HepG2 (cell line): ENCODE measurements around the gene NCOA7. TPM values are rescaled to one million over a fixed set of nuclear protein-coding genes. Genes with fewer than 3 reads are reported as not detected.

Experiments used
- BCL6 ChIP-seq: IDR thresholded peaks from 2 replicates; pipeline ENCODE4 v1.6.1; 2016; ENCODE audit warnings: missing genetic modification reagents, missing compliant biosample characterization
- DPF2 ChIP-seq: sonication (generic); formaldehyde crosslinking; IDR thresholded peaks from 2 replicates; pipeline ENCODE4 v1.4.0; 2020; ENCODE audit warnings: mild to moderate bottlenecking, low read depth, missing genetic modification reagents, borderline replicate concordance
- ETV5 ChIP-seq: IDR thresholded peaks from 2 replicates; pipeline ENCODE4 v1.6.1; 2018; ENCODE audit warnings: missing biosample characterization, missing genetic modification reagents, inconsistent platforms, borderline replicate concordance
- FOXP1 ChIP-seq, 2 experiments: fragments of 450-650 bp in 1 of 2; IDR thresholded peaks; 2 replicates each; pipeline ENCODE4 v1.6.1; 2017 to 2018; ENCODE audit warnings: antibody characterized with exemption in 1 of 2
- HES4 ChIP-seq: sonication (generic); formaldehyde crosslinking; IDR thresholded peaks from 2 replicates; pipeline ENCODE4 v1.9.0; 2021; ENCODE audit warnings: mild to moderate bottlenecking, missing genetic modification reagents, borderline replicate concordance
- KDM5B ChIP-seq: sonication (generic); formaldehyde crosslinking; IDR thresholded peaks from 2 replicates; pipeline ENCODE4 v1.4.0; 2020; ENCODE audit warnings: missing genetic modification reagents, mild to moderate bottlenecking, borderline replicate concordance
- KLF6 ChIP-seq: IDR thresholded peaks from 2 replicates; pipeline ENCODE4 v1.8.0; 2016; ENCODE audit warnings: missing biosample characterization, missing genetic modification reagents
- KLF9 ChIP-seq: IDR thresholded peaks from 2 replicates; pipeline ENCODE4 v1.6.1; 2016; ENCODE audit warnings: low read depth
- MXD4 ChIP-seq: IDR thresholded peaks from 2 replicates; pipeline ENCODE4 v1.6.1; 2016; ENCODE audit warnings: mild to moderate bottlenecking, missing biosample characterization, missing genetic modification reagents
- PITX1 ChIP-seq: sonication (generic); formaldehyde crosslinking; IDR thresholded peaks from 2 replicates; pipeline ENCODE4 v1.5.1; 2020; ENCODE audit warnings: mild to moderate bottlenecking, missing genetic modification reagents
- SP4 ChIP-seq: sonication (generic); formaldehyde crosslinking; IDR thresholded peaks from 2 replicates; pipeline ENCODE4 v1.8.1; 2023; ENCODE audit warnings: mild to moderate bottlenecking, missing genetic modification reagents
- TAF1 ChIP-seq: sonication (generic); formaldehyde crosslinking; IDR thresholded peaks from 2 replicates; pipeline ENCODE4 v1.4.0; 2020; ENCODE audit warnings: missing genetic modification reagents
- TFDP2 ChIP-seq: sonication (generic); formaldehyde crosslinking; IDR thresholded peaks from 2 replicates; pipeline ENCODE4 v1.4.0; 2020; ENCODE audit warnings: missing genetic modification reagents
- TSC22D2 ChIP-seq: sonication (generic); formaldehyde crosslinking; IDR thresholded peaks from 2 replicates; pipeline ENCODE4 v1.5.1; 2020; ENCODE audit warnings: missing genetic modification reagents, mild to moderate bottlenecking, borderline replicate concordance
- YY1 ChIP-seq: IDR thresholded peaks from 2 replicates; pipeline ENCODE4 v1.6.1; 2011; ENCODE audit warnings: low read length, low read depth, moderate library complexity, mild to moderate bottlenecking; ENCODE audit not compliant: insufficient read depth, insufficient replicate concordance
- ZNF205 ChIP-seq: IDR thresholded peaks from 2 replicates; pipeline ENCODE4 v1.6.1; 2018; ENCODE audit warnings: missing biosample characterization, missing genetic modification reagents
- ZNF720 ChIP-seq: sonication (generic); formaldehyde crosslinking; IDR thresholded peaks from 2 replicates; pipeline ENCODE4 v1.4.0; 2020; ENCODE audit warnings: missing genetic modification reagents
- ZNF75D ChIP-seq: sonication (generic); formaldehyde crosslinking; IDR thresholded peaks from 2 replicates; pipeline ENCODE4 v1.8.1; 2023; ENCODE audit warnings: missing genetic modification reagents, mild to moderate bottlenecking, borderline replicate concordance
- ZNF777 ChIP-seq: sonication (generic); formaldehyde crosslinking; IDR thresholded peaks from 2 replicates; pipeline ENCODE4 v1.4.0; 2020; ENCODE audit warnings: missing genetic modification reagents
- ZNF816 ChIP-seq: sonication (generic); formaldehyde crosslinking; IDR thresholded peaks from 2 replicates; pipeline ENCODE4 v1.8.0; 2022; ENCODE audit warnings: missing genetic modification reagents, mild to moderate bottlenecking, borderline replicate concordance
- ZNF83 ChIP-seq: sonication (generic); formaldehyde crosslinking; IDR thresholded peaks from 2 replicates; pipeline ENCODE4 v1.4.0; 2020; ENCODE audit warnings: missing genetic modification reagents, mild to moderate bottlenecking, borderline replicate concordance
- ZSCAN29 ChIP-seq: sonication (generic); formaldehyde crosslinking; conservative IDR thresholded peaks from 2 replicates; pipeline ENCODE4 v1.4.0; 2020; ENCODE audit warnings: mild to moderate bottlenecking, missing genetic modification reagents
- polyA plus RNA-seq, 8 experiments: library from polyadenylated mRNA; depleted of rRNA in 3 of 8; stranded (reverse) in 7 of 8; unstranded in 1 of 8; fragments of >200 nt; fragmentation: Illumina TruSeq in 4 of 8; extraction: Trizol in 4 of 8; gene quantifications; 2 replicates each; pipeline versions ENCODE4 v1.2.1 to v1.2.3, GENCODE V29; 2011 to 2016; ENCODE audit warnings: low read depth in 4 of 8, missing spikeins in 1 of 8, mixed read lengths in 1 of 8; ENCODE audit not compliant: insufficient read depth in 1 of 8
- total RNA-seq, 5 experiments: library from RNA; depleted of rRNA; stranded (reverse); fragments of >200 nt; fragmentation: Illumina TruSeq; extraction: Trizol; gene quantifications; 2 replicates each; pipeline ENCODE4 v1.2.3, GENCODE V29; 2016; ENCODE audit warnings: low read depth in 1 of 5
- TF ChIP-seq, protein P1 (sequence below): IDR thresholded peaks from 2 replicates; pipeline ENCODE4 v1.6.1; 2016; ENCODE audit warnings: mild to moderate bottlenecking, missing biosample characterization, missing genetic modification reagents
- TF ChIP-seq, protein P2 (sequence below): sonication (generic); formaldehyde crosslinking; IDR thresholded peaks from 2 replicates; pipeline ENCODE4 v1.4.0; 2020; ENCODE audit warnings: mild to moderate bottlenecking, missing genetic modification reagents
- TF ChIP-seq, protein P3 (sequence below): sonication (generic); formaldehyde crosslinking; IDR thresholded peaks from 2 replicates; pipeline ENCODE4 v1.5.0; 2020; ENCODE audit warnings: missing genetic modification reagents

The NCOA7 gene
- total and polyA plus RNA-seq, 2 of the 13 experiments (the other 11 are each of a cell fraction or from before 2014, with no cell fraction given), result 13.6 to 20.8 TPM

DNA sequence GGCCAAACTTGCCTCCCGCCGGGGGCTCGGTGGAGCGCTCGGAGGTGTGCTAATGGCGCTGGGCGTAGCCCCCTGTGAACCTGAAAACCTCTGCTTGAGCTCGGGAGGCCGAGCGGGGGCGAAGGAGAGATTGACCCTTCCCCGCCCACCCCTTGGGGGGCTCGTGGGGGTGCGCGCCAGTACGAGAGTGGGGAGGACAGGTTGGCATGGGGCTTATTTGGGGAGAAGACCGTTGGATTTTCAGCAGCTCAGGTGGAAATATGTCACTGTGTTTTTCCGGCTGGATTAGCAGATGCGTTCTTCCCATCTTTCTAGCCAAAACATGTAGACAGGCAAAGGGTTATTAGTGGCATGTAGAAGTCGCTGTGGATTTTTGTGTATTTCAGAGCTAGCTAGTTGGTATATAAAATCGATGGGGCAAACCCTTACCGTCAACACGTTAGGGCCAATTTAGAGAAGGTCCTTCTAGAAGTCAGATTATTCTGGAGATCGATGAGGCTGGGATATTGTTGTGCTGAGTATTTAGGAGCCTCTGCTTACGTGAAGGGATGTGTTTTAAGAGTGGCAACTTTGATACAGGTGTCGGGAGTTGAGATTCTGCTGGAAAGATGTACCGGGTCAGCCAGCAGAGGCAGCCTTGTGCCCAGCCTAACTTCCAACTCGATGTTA is 525 bp downstream of the NCOA7 start (continued):
- TF ChIP-seq, protein P1, sequence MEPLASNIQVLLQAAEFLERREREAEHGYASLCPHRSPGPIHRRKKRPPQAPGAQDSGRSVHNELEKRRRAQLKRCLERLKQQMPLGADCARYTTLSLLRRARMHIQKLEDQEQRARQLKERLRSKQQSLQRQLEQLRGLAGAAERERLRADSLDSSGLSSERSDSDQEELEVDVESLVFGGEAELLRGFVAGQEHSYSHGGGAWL (CRISPR knock-in tag), result no peak
- TF ChIP-seq ZNF720, result no peak
- TF ChIP-seq ZSCAN29, result no peak
- no peak for TF ChIP-seq HES4
- no peak for TF ChIP-seq TAF1 (CRISPR knock-in tag)
- TF ChIP-seq ZNF75D (CRISPR knock-in tag), result no peak
- TF ChIP-seq TSC22D2, result no peak
- no peak for TF ChIP-seq ZNF816 (CRISPR knock-in tag)
- TF ChIP-seq, protein P2, sequence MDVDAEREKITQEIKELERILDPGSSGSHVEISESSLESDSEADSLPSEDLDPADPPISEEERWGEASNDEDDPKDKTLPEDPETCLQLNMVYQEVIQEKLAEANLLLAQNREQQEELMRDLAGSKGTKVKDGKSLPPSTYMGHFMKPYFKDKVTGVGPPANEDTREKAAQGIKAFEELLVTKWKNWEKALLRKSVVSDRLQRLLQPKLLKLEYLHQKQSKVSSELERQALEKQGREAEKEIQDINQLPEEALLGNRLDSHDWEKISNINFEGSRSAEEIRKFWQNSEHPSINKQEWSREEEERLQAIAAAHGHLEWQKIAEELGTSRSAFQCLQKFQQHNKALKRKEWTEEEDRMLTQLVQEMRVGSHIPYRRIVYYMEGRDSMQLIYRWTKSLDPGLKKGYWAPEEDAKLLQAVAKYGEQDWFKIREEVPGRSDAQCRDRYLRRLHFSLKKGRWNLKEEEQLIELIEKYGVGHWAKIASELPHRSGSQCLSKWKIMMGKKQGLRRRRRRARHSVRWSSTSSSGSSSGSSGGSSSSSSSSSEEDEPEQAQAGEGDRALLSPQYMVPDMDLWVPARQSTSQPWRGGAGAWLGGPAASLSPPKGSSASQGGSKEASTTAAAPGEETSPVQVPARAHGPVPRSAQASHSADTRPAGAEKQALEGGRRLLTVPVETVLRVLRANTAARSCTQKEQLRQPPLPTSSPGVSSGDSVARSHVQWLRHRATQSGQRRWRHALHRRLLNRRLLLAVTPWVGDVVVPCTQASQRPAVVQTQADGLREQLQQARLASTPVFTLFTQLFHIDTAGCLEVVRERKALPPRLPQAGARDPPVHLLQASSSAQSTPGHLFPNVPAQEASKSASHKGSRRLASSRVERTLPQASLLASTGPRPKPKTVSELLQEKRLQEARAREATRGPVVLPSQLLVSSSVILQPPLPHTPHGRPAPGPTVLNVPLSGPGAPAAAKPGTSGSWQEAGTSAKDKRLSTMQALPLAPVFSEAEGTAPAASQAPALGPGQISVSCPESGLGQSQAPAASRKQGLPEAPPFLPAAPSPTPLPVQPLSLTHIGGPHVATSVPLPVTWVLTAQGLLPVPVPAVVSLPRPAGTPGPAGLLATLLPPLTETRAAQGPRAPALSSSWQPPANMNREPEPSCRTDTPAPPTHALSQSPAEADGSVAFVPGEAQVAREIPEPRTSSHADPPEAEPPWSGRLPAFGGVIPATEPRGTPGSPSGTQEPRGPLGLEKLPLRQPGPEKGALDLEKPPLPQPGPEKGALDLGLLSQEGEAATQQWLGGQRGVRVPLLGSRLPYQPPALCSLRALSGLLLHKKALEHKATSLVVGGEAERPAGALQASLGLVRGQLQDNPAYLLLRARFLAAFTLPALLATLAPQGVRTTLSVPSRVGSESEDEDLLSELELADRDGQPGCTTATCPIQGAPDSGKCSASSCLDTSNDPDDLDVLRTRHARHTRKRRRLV (CRISPR knock-in tag), result no peak
- no peak for TF ChIP-seq ZNF83 (CRISPR knock-in tag)
- no peak for TF ChIP-seq ETV5
- no peak for TF ChIP-seq TFDP2 (CRISPR knock-in tag)
- TF ChIP-seq PITX1 (CRISPR knock-in tag), result peak; percentile 46; the same call in 1 of the 2 replicates
- no peak for TF ChIP-seq YY1
- no peak for TF ChIP-seq ZNF205 (CRISPR knock-in tag)
- TF ChIP-seq FOXP1 (IDR thresholded peaks at IDR 0.05), result no peak
- TF ChIP-seq FOXP1 (CRISPR knock-in tag; IDR thresholded peaks at IDR 0.05), result no peak
- TF ChIP-seq, protein P3, sequence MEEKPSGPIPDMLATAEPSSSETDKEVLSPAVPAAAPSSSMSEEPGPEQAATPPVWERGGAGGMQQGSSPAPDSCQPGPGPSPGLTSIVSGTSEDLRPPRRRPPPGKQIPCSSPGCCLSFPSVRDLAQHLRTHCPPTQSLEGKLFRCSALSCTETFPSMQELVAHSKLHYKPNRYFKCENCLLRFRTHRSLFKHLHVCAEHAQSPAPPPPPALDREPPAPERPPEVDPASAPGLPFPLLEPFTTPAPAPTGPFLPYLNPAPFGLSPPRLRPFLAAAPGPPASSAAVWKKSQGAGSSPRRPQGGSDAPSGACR (CRISPR knock-in tag), result no peak
- no peak for TF ChIP-seq ZNF777 (CRISPR knock-in tag)
- no peak; the same call in 1 of the 2 replicates for TF ChIP-seq BCL6 (CRISPR knock-in tag)
- TF ChIP-seq SP4 (CRISPR knock-in tag), result no peak
- TF ChIP-seq MXD4 (CRISPR knock-in tag), result no peak
- TF ChIP-seq KLF6 (CRISPR knock-in tag), result peak; percentile 21; the same call in 1 of the 2 replicates
- TF ChIP-seq KLF9 (CRISPR knock-in tag), result no peak
- no peak for TF ChIP-seq DPF2
- 0 out of 2 replicates have a peak, but pooled peaks have one; percentile 10 for TF ChIP-seq KDM5B (CRISPR knock-in tag)
